Ishikawa (cell line): ENCODE results near the gene TPSAB1.

Experiments used
- CEBPB ChIP-seq: IDR thresholded peaks from 2 replicates; pipeline ENCODE4 v1.6.1; 2012
- CREB1 ChIP-seq: IDR thresholded peaks from 2 replicates; pipeline ENCODE4 v1.6.1; 2012; ENCODE audit warnings: low read depth
- EGR1 ChIP-seq: IDR thresholded peaks from 2 replicates; pipeline ENCODE4 v1.6.1; 2012
- EP300 ChIP-seq: IDR thresholded peaks from 2 replicates; pipeline ENCODE4 v1.6.1; 2012; ENCODE audit warnings: borderline replicate concordance
- FOXM1 ChIP-seq: IDR thresholded peaks from 2 replicates; pipeline ENCODE4 v1.6.1; 2012; ENCODE audit warnings: low read depth, borderline replicate concordance
- MAX ChIP-seq: IDR thresholded peaks from 2 replicates; pipeline ENCODE4 v1.6.1; 2012
- NFIC ChIP-seq: IDR thresholded peaks from 2 replicates; pipeline ENCODE4 v1.6.1; 2012
- RAD21 ChIP-seq: IDR thresholded peaks from 2 replicates; pipeline ENCODE4 v1.6.1; 2012; ENCODE audit warnings: low read depth
- REST ChIP-seq: IDR thresholded peaks from 2 replicates; pipeline ENCODE4 v1.6.1; 2012; ENCODE audit warnings: low read depth, mild to moderate bottlenecking
- TAF1 ChIP-seq: IDR thresholded peaks from 2 replicates; pipeline ENCODE4 v1.6.1; 2012; ENCODE audit warnings: low read depth, mild to moderate bottlenecking
- TCF12 ChIP-seq: IDR thresholded peaks from 2 replicates; pipeline ENCODE4 v1.6.1; 2012; ENCODE audit warnings: low read depth
- TEAD4 ChIP-seq: IDR thresholded peaks from 2 replicates; pipeline ENCODE4 v1.6.1; 2012
- USF1 ChIP-seq: IDR thresholded peaks from 2 replicates; pipeline ENCODE4 v1.6.1; 2012
- YY1 ChIP-seq: IDR thresholded peaks from 2 replicates; pipeline ENCODE4 v1.6.1; 2012; ENCODE audit warnings: low read depth
- ZBTB7A ChIP-seq: IDR thresholded peaks from 2 replicates; pipeline ENCODE4 v1.6.1; 2012; ENCODE audit warnings: low read depth

The TPSAB1 gene

GRCh38 chr16:1262210-1262845 is 21.8 kb downstream of the TPSAB1 start:
- TF ChIP-seq EP300, result no peak
- TF ChIP-seq TEAD4, result no peak
- no peak for TF ChIP-seq TCF12
- TF ChIP-seq NFIC, result no peak
- TF ChIP-seq MAX, result no peak
- TF ChIP-seq CREB1, result no peak
- no peak for TF ChIP-seq YY1
- TF ChIP-seq CEBPB, result no peak
- no peak for TF ChIP-seq USF1
- no peak for TF ChIP-seq EGR1
- TF ChIP-seq ZBTB7A, result no peak
- no peak for TF ChIP-seq FOXM1
- no peak for TF ChIP-seq RAD21
- TF ChIP-seq REST, result no peak
- TF ChIP-seq TAF1, result no peak

- TF ChIP-seq REST (no peak), RAD21 (no peak), ZBTB7A (0 out of 2 replicates have a peak, but pooled peaks have one; percentile 14)
These were observed 22.3 kb downstream of the TPSAB1 start for GRCh38 chr16:1262846-1263221.

- no peak for TF ChIP-seq REST
- no peak for TF ChIP-seq TAF1
- TF ChIP-seq EGR1, result no peak
- no peak for TF ChIP-seq USF1
- no peak for TF ChIP-seq CREB1
- TF ChIP-seq RAD21, result no peak
- no peak for TF ChIP-seq NFIC
- TF ChIP-seq CEBPB, result no peak
- no peak for TF ChIP-seq YY1
- no peak for TF ChIP-seq EP300
- no peak for TF ChIP-seq TCF12
- no peak for TF ChIP-seq ZBTB7A
- no peak for TF ChIP-seq MAX
- no peak for TF ChIP-seq TEAD4
- TF ChIP-seq FOXM1, result no peak
These were observed 23.3 kb downstream of the TPSAB1 start for GRCh38 chr16:1263591-1264344.

GRCh38 chr16:1264345-1265089 is 24.0 kb downstream of the TPSAB1 start:
- TF ChIP-seq YY1 (no peak), MAX (no peak), TAF1 (no peak), FOXM1 (no peak), NFIC (no peak), CREB1 (no peak), CEBPB (no peak), ZBTB7A (no peak), USF1 (no peak), EP300 (no peak), RAD21 (no peak), REST (no peak), TCF12 (no peak)
